Measurements from ENCODE around the gene CCDC78.

CCDC78 gene

DNA sequence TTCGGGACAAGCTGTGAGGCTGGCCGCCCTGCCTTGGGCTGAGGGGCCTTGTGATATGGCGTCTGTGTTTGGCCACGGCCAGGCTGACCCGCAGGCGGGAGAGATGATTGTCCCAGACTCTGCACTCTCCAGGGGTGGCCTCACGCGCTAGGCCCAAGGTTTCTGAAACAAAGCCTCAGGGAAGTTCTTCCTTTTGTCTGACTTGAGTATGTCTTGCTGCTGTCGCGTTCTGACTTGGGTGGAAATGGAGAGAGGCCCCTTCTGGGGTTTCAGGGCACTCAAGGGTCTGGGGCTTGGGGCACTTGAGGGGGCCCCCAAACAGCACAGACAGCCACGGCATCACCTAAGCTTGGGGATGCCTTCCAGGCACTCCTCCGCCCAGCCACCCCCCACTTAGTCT lies 15.2 kb downstream of the CCDC78 start:
- TF ChIP-seq, protein P1, sequence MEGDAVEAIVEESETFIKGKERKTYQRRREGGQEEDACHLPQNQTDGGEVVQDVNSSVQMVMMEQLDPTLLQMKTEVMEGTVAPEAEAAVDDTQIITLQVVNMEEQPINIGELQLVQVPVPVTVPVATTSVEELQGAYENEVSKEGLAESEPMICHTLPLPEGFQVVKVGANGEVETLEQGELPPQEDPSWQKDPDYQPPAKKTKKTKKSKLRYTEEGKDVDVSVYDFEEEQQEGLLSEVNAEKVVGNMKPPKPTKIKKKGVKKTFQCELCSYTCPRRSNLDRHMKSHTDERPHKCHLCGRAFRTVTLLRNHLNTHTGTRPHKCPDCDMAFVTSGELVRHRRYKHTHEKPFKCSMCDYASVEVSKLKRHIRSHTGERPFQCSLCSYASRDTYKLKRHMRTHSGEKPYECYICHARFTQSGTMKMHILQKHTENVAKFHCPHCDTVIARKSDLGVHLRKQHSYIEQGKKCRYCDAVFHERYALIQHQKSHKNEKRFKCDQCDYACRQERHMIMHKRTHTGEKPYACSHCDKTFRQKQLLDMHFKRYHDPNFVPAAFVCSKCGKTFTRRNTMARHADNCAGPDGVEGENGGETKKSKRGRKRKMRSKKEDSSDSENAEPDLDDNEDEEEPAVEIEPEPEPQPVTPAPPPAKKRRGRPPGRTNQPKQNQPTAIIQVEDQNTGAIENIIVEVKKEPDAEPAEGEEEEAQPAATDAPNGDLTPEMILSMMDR (IDR thresholded peaks at IDR 0.05; ENCODE audit: low read depth, low read length) = no peak
- Histone ChIP-seq H3K27me3 (no peaks in the 10 kb centered on the region), H3K4me1 (peaks cover 30% of the 10 kb centered on the region), H3K9me3 (no peaks in the 10 kb centered on the region), H3K36me3 (no peaks in the 10 kb centered on the region), H3K4me3 (ENCODE audit: low read depth, low read length) (no peak overlapping the region)
- DNase-seq = no peak

DNA sequence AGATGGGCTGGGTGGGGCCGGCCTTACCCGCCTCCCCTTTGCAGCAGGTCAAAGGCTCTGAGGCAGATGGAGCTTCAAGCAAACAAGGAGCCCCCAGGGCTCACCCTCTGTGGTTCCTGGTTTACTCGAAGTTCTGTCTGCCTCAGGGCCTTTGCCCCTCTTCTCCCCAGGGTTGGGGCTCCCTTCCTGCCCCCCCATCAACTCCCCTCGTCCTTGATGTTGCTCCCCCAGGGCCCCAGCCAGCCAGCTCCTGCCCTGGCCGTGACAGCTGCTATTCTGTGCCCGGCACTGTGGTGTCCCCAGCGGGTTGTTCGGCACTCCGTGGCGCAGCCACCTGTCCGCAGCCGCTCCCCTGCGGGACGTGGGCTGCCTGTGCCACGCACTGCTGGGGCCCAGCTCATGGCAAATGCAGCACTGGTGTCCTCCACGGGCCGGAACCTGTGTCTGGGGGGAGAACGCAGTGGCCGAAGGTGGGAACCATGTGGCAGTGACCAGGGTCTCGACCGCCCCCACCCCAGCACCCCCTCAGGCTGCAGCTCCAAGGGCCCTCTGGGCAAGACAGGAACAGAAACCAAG lies 15.7 kb downstream of the CCDC78 start:
- Histone ChIP-seq H3K36me3 (no peaks in the 10 kb centered on the region), H3K4me1 (peaks cover 30% of the 10 kb centered on the region), H3K4me3 (ENCODE audit: low read depth, low read length) (peak overlapping the region; percentile 44; the same call in 1 of the 2 replicates), H3K27me3 (no peaks in the 10 kb centered on the region), H3K9me3 (no peaks in the 10 kb centered on the region)
- TF ChIP-seq, protein P1 (IDR thresholded peaks at IDR 0.05; ENCODE audit: low read depth, low read length) = no peak
- no peak for DNase-seq

DNA sequence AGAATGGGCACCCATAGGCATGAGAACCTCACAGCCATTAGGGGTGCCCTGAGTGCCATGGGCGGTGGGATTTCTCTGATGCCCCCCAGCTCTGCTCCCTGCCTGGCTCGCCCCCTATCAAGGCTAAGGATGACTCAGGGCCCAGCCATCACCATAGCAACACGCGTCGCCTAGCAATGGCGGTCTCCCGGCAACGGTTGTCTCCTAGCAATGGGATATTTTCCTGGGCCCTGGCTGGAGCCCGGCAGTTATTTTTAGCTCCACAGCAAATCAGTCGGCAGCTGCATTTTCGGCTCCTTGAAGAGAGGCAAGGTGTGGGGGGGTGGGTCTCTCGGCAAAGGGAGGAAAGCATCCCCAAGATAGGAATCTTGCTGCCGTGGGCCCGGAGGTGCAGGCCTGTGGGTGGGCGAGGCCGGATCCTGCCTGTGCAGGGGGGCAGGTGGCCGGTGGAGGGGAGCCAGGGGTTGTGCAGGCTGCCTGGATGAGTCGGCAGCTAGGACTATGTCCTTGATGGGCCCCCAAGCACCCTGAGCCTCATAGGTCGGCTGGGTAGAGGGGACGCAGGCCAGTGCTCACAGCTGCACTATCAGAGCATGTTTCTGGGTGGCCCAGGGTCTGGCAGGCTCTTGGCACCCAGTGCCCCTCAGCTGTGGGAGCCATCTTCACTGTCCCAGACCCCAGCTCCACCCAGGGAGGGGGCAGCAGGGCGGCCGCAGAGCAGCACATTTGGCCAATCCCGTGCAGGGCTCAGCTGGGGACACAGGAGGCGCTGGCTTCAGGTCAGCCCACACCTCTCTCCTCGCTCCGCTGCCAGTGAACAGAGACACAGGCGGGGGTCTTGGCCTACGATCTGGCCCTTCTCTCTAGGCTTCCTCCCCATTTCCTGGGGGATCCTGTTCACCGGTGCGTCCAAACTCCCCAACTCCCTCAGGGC lies 16.4 kb downstream of the CCDC78 start:
- H3K9me3 ChIP-seq = no peaks in the 10 kb centered on the region
- TF ChIP-seq, protein P1 (IDR thresholded peaks at IDR 0.05; ENCODE audit: low read depth, low read length) = no peak; the same call in 1 of the 2 replicates
- H3K36me3 ChIP-seq = no peaks in the 10 kb centered on the region
- peak overlapping the region; percentile 44 for H3K4me3 ChIP-seq (ENCODE audit: low read depth, low read length)
- DNase-seq = peak; percentile 95
- peaks cover 30% of the 10 kb centered on the region for H3K4me1 ChIP-seq
- no peaks in the 10 kb centered on the region for H3K27me3 ChIP-seq

DNA sequence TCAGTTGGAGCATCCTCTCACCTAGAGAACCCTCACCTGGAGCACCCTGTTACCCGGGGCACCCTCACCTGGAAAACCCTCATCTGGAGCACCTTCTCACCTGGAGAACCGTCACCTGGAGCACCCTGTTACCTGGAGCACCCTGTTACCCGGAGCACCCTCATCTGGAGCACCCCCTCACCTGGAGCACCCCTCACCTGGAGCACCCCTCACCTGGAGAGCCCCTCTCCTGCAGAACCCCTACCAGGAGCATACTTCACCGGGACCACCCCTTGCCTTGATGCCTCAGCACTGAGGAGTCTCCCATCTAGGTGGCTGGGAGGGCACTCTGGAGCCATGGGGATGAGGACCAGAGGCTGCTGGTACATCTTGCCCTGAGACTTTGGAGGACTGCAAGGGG lies 17.3 kb downstream of the CCDC78 start:
- Histone ChIP-seq H3K27me3 (no peaks in the 10 kb centered on the region), H3K4me3 (ENCODE audit: low read depth, low read length) (no peak overlapping the region), H3K9me3 (no peaks in the 10 kb centered on the region), H3K36me3 (0 out of 2 replicates have a peak, but pooled peaks cover under 1% of the 10 kb centered on the region), H3K4me1 (peaks cover 28% of the 10 kb centered on the region)
- no peak for DNase-seq
- TF ChIP-seq, protein P1 (IDR thresholded peaks at IDR 0.05; ENCODE audit: low read depth, low read length) = no peak

DNA sequence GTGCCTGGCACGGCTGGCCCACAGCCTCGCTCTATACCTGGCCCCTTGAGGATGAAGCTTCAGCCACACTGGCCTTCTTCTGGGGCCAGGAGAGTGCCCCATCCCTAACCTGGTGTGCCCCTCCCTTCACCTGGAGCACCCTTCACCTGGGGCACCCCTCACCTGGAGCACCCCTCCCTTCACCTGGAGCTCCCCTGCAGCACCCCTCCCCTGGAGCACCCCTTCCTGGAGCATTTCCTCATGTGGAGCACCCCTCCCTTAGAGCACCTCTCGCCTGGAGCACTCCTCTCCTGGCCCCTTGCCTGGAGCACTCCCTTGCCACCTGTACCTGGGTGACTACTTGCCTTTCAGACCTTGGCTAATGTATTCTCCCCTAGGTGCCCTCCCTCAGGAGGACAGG lies 18.2 kb downstream of the CCDC78 start:
- no peak for DNase-seq
- Histone ChIP-seq H3K4me1 (peaks cover 28% of the 10 kb centered on the region), H3K9me3 (no peaks in the 10 kb centered on the region), H3K36me3 (0 out of 2 replicates have a peak, but pooled peaks cover 3% of the 10 kb centered on the region), H3K4me3 (ENCODE audit: low read depth, low read length) (no peak overlapping the region), H3K27me3 (no peaks in the 10 kb centered on the region)
- TF ChIP-seq, protein P1 (IDR thresholded peaks at IDR 0.05; ENCODE audit: low read depth, low read length) = no peak
